Hepatocyte (in vitro differentiated cells): ENCODE measurements around the gene CDK4.

Experiments
- CTCF ChIP-seq: fragments of 200-600 bp; sonication (generic); IDR thresholded peaks from 2 replicates; pipeline ENCODE4 v1.5.1; 2016; ENCODE audit warnings: antibody characterized with exemption, mild to moderate bottlenecking; ENCODE audit not compliant: poor library complexity
- EZH2 ChIP-seq: fragments of 200-600 bp; sonication (generic); IDR thresholded peaks from 2 replicates; pipeline ENCODE4 v1.6.1; 2016; ENCODE audit warnings: antibody characterized with exemption, mild to moderate bottlenecking, borderline replicate concordance
- EZH2phosphoT487 ChIP-seq: fragments of 200-600 bp; sonication (generic); IDR thresholded peaks from one replicate; pipeline ENCODE4 v1.6.1; 2018; ENCODE audit warnings: antibody characterized with exemption, mild to moderate bottlenecking, low read depth, moderate library complexity; ENCODE audit not compliant: unreplicated experiment, severe bottlenecking

DNA sequence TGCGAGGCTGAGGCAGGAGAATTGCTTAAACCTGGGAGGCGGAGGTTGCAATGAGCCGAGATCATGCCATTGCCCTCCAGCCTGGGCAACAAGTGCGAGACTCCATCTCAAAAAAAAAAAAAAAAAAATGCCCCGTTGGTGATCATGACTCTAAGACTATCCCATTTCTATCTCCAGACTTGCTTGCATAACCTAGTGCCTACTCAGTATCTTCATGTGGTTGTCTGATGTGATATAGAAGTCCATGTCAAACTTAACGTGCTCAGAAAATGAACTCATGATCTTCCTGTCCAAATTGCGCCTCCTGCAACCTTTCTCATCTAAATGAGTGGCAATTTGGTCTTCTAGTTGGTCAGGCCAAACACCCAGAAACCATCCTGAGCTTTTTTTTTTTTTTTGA lies 25.8 kb upstream of the CDK4 start:
- TF ChIP-seq CTCF (no peak), EZH2 (no peak), EZH2phosphoT487 (no peak)
